ENCODE results near the gene MYRIP. TPM values are rescaled to one million over a fixed set of nuclear protein-coding genes. Genes with fewer than 3 reads are reported as not detected.

MYRIP gene
- total and polyA plus RNA-seq, 10 of the 15 experiments (the other 5 are each of a cell fraction or from before 2014, with no cell fraction given): 0.03 to 0.08 (median 0.04) TPM; not detected in 6

GRCh38 chr3:39935261-39935660, 125.9 kb downstream of the MYRIP start (continued):
- no peak for TF ChIP-seq IRF5 (IDR thresholded peaks at IDR 0.05; ENCODE audit: borderline replicate concordance)

- no peak overlapping the region for H3K4me2 ChIP-seq (ENCODE audit: control insufficient read depth, insufficient read depth)
- in situ Hi-C loops (cut with MboI) (no loop called here), intact Hi-C loops (cut with micrococcal nuclease; ENCODE audit: unreplicated experiment) (no loop called here)
- H3K27me3 ChIP-seq (replicated peaks in 1 of 2; ENCODE audit: control insufficient read depth in 2 of 2, insufficient read depth in 2 of 2, low read length in 1 of 2): no peaks in the 10 kb centered on the region
- H3K27ac ChIP-seq (ENCODE audit: control insufficient read depth, insufficient read depth): no peak overlapping the region
- no peak overlapping the region for H3K9ac ChIP-seq (ENCODE audit: control insufficient read depth, insufficient read depth, low read length)
- H3K4me1 ChIP-seq (ENCODE audit: control insufficient read depth, insufficient read depth, low read length): no peaks in the 10 kb centered on the region
- H3K9me3 ChIP-seq (replicated peaks; ENCODE audit: control insufficient read depth, insufficient read depth, low read length): no peaks in the 10 kb centered on the region
- H4K20me1 ChIP-seq (ENCODE audit: control insufficient read depth, insufficient read depth): no peaks in the 10 kb centered on the region
- no peak for FAIRE-seq
- no TSS peak for BruUV-seq (replicated peaks)
- H2AFZ ChIP-seq (ENCODE audit: control insufficient read depth, low read depth, low read length): no peak overlapping the region
- TF ChIP-seq EZH2 (IDR thresholded peaks at IDR 0.05; ENCODE audit: borderline replicate concordance, control insufficient read depth, low read depth, low read length): no peak
- TF ChIP-seq MTA2 (IDR thresholded peaks at IDR 0.05; ENCODE audit: low read depth): no peak
- TF ChIP-seq ZNF592 (IDR thresholded peaks at IDR 0.05): no peak
- no peak for TF ChIP-seq CBX3 (IDR thresholded peaks at IDR 0.05; ENCODE audit: borderline replicate concordance, low read depth)
- TF ChIP-seq NRF1 (conservative IDR thresholded peaks at IDR 0.05; ENCODE audit: low read depth, low read length): no peak
- TF ChIP-seq NFIC (IDR thresholded peaks at IDR 0.05; ENCODE audit: low read depth, low read length): no peak
- no peak for TF ChIP-seq USF2 (IDR thresholded peaks at IDR 0.05; ENCODE audit: borderline replicate concordance, low read depth, low read length)
- TF ChIP-seq SP1 (IDR thresholded peaks at IDR 0.05; ENCODE audit: low read depth, low read length): no peak
- TF ChIP-seq, protein P1, sequence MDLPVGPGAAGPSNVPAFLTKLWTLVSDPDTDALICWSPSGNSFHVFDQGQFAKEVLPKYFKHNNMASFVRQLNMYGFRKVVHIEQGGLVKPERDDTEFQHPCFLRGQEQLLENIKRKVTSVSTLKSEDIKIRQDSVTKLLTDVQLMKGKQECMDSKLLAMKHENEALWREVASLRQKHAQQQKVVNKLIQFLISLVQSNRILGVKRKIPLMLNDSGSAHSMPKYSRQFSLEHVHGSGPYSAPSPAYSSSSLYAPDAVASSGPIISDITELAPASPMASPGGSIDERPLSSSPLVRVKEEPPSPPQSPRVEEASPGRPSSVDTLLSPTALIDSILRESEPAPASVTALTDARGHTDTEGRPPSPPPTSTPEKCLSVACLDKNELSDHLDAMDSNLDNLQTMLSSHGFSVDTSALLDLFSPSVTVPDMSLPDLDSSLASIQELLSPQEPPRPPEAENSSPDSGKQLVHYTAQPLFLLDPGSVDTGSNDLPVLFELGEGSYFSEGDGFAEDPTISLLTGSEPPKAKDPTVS (IDR thresholded peaks at IDR 0.05; ENCODE audit: low read depth, low read length): no peak
- no peak for TF ChIP-seq STAT1 (conservative IDR thresholded peaks at IDR 0.05)
- no peak for TF ChIP-seq TARDBP (IDR thresholded peaks at IDR 0.05; ENCODE audit: borderline replicate concordance)
- ChIA-PET POLR2A (no interaction called here), SMC1A (ENCODE audit: uncharacterized antibody, unreplicated experiment) (interaction anchor here (1.4 kb wide), 1 partner anchor 32 kb away, joined by 4 read pairs; no protein-coding TSS in a partner anchor), RAD21 (ENCODE audit: unreplicated experiment) (no interaction called here), CTCF (no interaction called here)
- no peaks in the 10 kb centered on the region for H3K79me2 ChIP-seq (ENCODE audit: control insufficient read depth, insufficient read depth, low read length)
- H3K4me3 ChIP-seq: no peak overlapping the region
- DNase-seq (ENCODE audit: low read depth, low spot score): no peak
- 27% methylated on average over 1 of the region's 1 CpG for WGBS (ENCODE audit: insufficient coverage, insufficient replicate concordance, low lambda C conversion rate, missing lambda C conversion rate)
- ATAC-seq: no peak
- no peaks in the 10 kb centered on the region for H3K36me3 ChIP-seq (ENCODE audit: control insufficient read depth in 2 of 2, insufficient read depth in 2 of 2, low read length in 1 of 2)
These were observed 127.4 kb downstream of the MYRIP start for GRCh38 chr3:39936848-39937247.

Measured in GM12878 (cell line).